NCI-H226 (cell line): ENCODE results near the gene CAPS.
"Not testable (repeated sequence)": the region's sequence is repeated elsewhere in the genome, so short reads cannot be mapped to it uniquely, and the experiment has no call there.

Experiments used
- DNase-seq: peaks from one replicate; pipeline ENCODE4 v3.0.0-alpha.2; 2015

CAPS gene

DNA sequence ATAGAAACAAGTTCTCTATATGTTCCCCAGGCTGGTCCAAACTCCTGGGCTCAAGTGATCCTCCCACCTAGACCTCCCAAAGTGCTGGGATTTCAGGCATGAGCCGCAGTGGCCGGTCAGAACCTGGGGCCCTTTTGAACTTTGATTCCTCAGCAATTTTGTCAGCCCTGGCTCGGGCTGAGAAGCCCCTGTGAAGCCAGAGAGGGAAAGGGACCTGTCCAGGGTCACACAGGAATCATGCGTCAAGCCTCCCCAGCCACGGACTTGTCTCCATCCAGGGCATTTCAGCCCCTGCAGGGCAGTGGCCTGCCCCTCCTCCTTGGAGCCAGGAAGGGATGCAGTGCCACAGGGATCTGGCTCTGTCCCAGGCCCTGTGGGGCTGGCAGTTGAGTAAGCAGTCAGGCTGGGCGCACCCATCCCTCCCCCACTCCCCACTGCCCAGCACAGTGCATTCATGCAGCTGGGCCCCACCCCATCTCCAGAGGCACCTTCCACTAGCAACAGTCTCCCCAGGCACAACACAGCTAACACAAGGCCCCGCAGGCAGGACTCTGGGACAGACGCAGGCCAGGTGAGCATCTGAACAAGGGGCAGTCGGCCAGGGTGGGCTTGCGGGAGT, at the start of gene CAPS:
Gene CAPS, plus strand, starts transcription at position 516 of the 619 bp plus-strand sequence. CDS start 153 bp downstream, outside the sequence.
- DNase-seq, result peak; percentile 71

DNA sequence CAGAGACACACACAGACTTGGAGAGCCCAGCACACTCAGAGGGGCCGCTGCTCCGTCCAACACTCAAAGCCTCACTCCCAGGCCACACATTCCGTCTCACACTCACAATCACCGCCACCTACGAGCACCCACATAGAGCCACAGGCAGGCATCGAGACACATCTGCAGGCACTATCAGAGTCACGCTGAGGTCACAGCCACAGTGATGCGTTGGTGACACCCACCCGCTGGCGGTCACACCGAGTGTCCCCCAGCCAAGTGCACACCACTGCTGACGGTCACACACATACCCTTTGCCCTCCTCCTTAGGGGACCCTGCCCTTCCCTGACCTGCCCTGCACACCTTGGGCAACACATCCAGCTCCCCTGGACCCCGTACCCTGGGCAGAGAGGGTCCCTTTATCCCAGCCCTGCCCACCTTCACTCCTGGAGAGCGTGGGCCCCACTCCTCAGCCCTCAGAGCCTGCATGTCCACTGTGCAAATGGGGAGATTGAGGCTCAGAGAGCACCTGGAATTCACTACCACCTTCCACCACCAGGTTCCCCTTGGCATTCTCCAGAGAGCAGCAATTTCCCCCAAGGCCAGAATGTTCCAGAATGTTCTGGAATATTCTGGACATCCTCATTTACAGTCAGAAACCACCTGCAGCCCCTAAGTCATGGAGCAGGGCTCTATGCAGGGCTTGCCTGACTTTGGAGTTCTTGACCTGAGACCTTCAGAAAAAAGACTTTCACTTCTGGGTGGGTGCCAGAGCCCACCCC, 49.1 kb upstream of the CAPS start:
- no peak for DNase-seq

DNA sequence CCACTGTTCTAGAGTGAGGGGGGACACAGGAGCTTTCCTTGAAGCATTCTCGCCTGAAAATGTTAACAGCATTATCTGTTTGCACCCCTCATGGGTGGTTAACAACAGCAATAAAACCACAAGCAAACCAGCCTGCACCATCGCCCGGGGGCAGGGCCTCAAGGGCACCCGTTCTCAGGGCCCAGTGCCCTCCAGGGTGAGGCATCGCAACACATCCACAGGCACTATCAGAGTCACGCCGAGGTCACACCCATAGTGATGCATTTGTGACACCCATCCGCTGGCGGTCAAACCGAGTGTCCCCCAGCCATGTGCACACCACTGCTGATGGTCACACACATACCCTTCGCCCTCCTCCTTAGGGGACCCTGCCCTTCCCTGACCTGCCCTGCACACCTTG, 48.3 kb upstream of the CAPS start:
- no peak for DNase-seq

DNA sequence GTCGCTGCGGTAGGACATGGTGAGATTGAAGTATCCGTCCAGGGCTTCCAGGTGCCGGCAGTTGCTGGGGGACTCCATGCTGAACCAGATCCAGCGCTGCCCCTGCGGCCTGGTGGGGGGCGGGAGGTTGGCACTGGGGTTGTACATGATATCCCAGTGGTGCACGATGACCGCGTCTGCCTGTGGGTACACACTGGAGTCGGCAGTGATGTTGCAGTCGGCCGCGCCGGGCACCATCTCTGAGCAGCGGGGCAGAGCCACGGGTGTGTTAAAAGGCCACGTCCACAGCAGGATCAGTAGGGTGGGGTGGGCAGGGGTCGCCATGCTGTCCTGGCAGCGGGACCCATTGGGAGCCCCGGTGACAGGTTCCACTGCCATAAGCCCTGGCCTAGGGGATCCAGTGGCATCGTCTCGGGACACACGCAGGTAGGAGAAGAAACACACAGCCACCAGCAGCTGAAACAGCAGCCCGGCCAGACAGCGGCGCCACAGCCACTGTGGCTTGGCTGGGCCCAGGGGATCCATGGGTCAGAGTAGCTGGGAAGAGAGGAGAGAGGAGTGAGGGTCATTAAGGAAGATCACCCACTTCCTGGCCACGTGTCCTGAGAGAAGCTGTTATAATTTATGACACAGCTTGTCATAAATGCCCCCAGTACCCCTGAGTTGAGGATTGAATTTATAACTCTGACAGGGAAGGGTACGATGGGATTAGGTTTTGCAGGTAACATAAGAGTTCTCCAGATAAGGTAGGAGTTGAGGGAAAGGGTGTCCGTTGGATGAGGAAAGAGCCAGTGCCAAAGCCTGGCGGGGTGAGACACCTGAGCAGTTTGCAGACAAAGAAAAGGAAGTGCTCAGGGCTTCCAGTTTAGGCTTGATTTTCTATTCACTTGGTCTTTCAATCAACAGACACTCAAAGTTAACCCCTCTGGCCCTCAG, 46.6 kb upstream of the CAPS start:
- DNase-seq, result no peak

DNA sequence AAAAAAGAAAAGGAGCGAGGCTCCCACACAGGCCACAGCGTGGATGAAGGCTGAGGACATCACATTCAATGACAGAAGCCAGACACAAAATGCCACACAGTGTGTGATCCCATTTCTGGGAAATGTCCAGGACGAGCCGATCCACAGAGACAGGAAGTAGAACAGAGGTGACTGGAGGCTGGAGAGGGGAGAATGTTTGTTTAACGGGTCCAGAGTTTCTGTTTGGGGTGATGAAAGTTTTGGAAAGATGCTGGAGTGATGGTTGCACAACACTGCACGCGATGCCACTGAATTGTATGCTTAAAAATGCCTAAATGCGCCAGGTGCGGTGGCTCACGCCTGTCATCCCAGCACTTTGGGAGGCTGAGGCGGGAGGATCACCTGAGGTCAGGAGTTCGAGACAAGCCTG, 43.1 kb upstream of the CAPS start:
- no peak for DNase-seq

DNA sequence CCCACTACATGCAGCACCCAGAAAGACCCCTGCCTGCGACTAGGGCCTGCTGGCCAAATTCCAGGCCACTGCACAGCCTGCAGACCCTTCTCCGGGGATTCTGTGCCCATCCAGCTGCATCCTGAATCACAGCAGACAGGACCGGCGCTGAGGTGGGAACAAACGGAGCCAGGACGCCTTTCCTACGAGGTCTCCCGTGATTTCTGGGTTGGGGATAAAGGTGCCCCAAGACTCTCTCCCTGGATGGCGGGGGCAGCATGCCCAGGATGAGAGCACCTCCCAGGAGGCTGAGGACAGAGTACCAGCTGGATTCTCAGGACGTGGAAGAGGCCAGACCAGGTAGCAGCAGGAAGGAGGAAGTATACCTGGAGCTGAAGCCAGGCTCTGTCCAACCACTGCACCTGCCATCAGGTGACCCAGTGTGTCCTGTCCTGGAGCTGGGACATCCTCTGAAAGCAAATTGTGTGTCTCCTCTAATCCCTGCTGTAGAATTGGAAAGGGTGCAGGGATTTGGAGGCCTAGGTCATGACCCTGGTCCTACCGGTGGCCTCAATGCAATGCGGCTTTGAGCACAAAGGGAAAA, 40.3 kb upstream of the CAPS start:
- DNase-seq, result no peak

DNA sequence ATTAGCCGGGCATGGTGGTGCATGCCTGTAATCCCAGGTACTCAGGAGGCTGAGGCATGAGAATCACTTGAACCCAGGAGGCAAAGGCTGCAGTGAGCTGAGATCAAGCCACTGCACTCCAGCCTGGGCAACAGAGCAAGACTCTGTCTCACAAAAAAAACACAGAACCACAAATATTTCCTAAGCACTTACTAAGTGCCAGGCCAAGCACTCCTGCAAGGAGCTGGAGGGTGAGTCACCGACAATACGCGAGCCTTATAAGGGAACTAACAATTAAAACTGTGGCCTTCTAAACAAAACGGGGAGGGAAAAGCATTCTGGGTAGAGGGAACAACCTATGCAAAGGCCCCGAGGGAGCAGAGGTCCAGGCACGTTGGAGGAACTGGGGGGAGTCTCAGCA, 39.6 kb upstream of the CAPS start:
- peak; percentile 22 for DNase-seq

DNA sequence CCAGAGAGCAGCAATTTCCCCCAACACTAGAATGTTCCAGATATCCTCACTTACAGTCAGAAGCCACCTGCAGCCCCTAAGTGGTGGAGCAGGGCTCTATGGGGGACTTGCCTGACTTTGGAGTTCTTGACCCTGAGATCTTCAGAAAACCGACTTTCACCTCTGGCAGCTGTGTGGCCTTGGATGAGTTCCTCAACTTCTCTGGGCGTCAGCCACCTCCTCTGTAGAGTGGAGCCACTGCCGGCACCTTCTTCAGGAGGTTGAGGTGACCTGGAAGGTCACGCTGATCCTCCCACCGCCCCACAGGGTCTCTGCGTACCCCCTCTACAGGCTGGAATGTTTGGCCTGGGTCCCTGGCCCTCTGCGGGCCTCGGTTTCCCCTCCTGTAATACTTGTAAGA, 36.6 kb upstream of the CAPS start:
- no peak for DNase-seq

DNA sequence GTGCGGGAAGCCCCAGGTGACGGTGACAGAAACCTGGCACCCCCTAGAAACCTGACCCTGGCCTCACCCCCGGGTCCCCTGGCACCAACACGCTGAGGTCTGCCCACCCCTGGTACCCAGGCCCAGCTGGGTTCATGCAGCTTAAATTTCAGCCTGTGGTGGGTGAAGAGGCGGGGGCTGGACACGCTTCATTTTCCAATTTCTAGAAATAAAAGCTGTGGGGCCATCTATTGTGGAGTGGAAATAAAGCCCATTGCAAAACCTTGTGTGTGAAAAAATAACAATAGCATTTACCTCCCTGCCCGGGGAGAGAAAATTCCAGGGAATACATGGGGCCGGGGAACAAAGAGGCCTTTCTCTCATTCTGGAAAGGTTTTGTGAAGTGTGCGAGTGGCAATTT, 36.2 kb upstream of the CAPS start:
- DNase-seq, result no peak

DNA sequence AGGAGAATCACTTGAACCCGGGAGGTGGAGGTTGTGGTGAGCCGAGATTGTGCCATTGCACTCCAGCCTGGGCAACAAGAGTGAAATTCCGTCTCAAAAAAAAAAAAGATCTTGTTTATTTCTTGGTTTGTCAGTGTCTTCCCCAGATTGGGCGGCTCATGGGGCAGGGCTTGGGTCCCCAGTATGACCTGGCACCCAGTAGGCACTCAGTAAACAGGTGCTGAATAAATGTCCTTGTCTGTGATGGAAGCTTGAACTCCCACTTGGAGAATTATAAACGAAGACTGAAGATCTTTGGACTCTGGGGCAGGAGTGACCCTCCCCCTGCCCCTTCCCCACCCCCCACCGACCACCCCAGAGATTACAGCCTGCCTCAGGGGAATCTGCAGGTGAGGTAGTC, 33.9 kb upstream of the CAPS start:
- no peak for DNase-seq

DNA sequence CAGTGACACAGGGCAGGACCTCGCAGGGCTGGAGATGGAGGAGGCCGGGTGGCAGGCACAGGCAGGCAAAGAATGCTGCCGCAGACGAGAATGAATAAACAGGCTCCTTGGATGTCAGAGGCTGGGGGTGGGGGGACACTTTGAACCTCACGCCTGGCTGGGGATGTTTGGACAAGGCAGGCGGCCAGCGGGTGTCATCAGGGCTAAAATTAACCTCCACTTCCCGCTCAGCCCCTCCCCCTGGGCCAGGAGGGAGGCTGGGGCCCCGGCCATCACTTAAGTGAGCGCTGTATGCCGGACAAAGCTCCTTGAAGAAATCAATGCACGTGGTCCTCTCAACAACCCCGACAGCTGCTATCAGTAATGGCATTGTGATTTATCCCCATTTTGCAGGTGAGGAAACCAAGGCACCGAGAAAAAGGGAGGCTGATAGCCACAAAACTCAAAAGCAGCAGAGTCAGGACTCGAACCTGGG, 33.4 kb upstream of the CAPS start:
- DNase-seq, result no peak

DNA sequence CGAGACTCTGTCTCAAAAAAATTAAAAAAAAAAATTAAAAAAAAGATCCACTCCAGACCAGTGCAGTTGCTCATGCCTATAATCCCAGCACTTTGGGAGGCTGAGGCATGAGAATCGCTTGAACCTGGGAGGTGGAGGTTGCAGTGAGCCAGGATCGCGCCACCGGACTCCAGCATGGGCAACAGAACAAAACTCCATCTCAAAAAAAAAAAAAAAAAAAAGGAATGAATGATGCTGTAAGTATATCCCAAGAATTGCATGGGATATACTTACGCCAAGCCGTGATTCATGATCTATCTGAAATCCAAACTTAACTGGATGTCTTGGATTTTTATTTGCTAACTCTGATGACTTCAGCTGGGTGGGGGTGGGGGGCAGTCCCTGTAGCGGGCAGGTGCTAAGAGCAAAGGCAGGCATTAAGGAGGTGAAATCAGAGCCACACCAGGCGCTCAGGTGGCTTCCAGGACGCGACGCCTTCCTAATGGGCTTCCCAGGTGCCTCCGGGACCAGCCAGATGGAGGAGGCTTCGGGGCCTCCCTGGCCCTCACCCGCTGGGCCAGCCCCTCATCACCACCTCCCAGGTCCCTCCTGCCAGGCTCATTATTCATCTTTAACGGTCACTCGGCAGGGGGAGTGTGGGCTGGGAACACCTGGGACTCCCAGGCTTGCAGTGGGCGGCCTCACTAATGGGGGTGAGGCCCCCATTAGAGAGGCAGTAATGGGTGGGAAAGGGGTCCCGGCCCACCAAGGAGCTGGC, 32.3 kb upstream of the CAPS start:
- no peak for DNase-seq

DNA sequence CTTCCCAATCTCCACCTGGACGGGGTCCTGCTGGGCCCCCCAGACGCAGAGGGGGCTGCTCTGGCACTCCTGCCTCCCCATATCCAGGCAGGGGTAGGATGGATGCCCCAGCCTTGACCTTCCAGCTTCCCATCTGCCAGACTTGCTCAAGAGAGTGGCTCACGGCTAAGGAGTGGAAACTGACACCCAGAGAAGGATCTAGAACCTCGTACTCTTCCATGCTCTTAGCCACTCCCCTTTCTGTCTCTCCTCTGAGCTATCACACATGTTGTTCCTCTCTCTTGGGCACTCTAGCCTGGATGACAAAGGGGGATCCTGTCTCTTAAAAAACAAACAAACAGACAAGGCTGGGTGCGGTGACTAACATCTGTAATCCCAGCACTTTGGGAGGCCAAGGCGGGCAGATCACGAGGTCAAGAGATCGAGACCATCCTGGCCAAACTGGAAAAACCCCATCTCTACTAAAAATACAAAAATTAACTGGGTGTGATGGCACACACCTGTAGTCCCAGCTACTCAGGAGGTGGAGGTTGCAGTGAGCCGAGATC, 31.6 kb upstream of the CAPS start:
- no peak for DNase-seq

DNA sequence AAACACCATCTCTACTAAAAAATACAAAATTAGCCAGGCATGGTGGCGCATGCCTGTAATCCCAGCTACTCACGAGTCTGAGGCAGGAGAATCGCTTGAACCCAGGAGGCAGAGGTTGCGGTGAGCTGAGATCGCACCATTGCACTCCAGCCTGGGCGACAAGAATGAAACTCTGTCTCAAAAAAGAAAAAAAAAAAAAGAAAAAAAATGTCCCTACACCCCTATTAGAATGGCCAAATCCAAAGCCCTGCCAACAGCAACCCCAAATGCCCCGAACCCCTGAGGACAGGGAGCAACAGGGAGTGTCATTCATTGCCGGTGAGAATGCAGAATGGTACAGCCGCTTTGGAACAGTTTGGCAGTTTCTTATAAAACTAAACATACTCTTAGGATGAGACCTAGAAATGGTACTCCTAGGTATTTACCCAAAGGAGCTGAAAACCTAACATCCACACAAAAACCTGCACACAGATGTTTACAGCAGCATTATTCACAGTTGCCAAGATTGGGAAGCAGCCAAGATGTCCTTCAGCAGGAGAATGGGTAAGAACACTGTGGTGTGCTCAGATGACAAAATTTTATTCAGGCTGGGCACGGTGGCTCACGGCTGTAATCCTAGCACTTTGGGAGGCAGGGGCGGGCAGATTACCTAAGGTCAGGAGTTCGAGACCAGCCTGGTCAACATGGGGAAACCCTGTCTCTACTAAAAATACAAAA, 30.7 kb upstream of the CAPS start:
- DNase-seq, result not testable (repeated sequence)

DNA sequence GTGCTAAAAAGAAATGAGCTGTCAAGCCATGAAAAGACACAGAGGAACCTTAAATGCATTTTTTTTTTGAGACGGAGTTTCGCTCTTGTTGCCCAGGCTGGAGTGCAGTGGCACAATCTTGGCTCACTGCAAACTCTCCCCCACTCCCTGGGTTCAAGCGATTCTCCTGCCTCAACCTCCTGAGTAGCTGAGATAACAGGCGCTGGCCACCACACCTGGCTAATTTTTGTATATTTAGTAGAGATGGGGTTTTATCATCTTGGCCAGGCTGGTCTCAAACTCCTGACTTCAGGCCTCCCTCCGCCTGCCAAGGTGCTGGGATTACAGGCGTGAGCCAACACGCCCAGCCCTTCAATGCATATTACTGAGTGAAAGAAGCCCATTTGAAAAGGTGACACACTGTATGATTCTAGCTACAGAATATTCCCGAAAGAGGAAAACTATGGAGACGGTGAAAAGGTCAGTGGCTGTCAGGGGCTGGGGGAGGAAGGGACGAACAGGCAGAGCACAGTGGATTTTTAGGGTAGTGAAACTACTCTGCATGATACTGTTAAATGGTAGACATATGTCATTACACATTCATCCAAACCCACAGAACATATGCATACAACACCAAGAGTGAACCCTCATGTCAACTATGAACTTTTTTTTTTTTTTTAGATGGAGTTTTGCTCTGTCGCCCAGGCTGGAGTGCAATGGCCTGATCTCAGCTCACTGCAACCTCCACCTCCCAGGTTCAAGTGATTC, 29.8 kb upstream of the CAPS start:
- DNase-seq, result not testable (repeated sequence)

DNA sequence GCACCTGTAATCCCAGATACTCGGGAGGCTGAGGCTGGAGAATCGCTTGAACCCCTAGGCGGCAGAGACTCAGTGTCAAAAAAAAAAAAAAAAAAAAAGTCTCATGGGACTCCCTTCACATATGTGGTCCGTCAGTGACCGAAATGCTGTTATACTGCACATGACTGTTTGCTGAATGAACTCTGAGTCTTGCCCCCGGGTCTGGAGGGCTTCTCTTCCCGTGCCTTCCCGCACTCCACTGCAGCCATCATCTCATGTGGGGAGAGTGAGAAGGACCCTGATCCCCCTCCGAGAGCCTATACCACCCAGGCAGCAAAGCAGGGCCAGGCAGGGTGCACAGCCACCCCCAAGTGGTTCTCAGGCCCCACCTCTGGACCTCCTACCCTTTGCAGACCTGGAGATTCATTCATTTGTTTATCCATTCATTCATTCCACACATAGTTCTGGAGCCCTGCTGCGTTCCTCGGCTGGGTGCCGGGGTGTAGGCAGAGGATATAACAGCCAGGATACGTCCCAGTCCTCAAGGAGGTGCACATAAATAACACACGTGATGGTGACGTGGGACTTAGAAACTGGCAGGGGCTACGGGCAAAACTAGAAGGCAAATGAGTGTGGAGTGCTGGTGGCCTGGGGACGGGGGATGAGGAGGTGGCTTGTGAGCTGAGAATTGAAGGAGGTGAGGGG, 24.6 kb upstream of the CAPS start:
- no peak for DNase-seq

DNA sequence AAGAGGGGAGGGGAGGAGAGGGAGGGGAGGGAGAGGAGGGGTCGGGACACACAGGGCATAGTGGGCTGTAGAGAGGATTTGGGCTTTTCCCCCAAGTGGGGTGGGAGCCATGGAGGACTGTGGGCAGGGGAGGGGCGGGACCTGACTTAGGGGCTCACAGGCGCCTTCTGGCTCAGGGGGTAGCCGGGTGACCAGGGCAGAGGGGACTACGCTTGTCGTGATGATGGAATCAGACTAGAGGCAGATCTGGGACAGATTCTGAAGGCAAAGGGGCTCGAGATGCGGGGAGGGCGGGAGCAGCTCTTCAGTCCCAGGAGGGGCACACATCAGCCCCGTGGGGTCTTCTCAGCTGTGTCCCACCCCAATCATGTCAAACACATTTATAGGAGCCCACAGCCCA, 24.0 kb upstream of the CAPS start:
- no peak for DNase-seq

DNA sequence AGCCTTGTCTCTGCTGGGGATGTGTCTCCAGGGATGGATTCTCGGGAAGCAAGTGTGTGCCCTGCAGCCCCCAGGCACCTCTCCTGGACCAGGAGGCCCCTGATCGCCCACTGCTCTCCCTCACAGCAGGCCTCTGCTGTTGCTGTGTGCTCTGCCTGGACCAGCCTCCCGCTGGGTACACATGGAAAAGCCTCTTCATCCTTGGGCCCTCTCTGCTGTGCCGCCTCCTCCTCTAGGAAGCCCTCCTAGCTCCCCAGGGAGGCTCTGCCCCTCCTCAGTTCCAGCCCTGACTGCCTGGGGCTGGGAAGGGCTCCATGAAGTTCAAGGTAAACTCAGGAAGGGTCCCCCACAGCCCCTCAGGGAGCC, 22.5 kb upstream of the CAPS start:
- DNase-seq, result no peak

DNA sequence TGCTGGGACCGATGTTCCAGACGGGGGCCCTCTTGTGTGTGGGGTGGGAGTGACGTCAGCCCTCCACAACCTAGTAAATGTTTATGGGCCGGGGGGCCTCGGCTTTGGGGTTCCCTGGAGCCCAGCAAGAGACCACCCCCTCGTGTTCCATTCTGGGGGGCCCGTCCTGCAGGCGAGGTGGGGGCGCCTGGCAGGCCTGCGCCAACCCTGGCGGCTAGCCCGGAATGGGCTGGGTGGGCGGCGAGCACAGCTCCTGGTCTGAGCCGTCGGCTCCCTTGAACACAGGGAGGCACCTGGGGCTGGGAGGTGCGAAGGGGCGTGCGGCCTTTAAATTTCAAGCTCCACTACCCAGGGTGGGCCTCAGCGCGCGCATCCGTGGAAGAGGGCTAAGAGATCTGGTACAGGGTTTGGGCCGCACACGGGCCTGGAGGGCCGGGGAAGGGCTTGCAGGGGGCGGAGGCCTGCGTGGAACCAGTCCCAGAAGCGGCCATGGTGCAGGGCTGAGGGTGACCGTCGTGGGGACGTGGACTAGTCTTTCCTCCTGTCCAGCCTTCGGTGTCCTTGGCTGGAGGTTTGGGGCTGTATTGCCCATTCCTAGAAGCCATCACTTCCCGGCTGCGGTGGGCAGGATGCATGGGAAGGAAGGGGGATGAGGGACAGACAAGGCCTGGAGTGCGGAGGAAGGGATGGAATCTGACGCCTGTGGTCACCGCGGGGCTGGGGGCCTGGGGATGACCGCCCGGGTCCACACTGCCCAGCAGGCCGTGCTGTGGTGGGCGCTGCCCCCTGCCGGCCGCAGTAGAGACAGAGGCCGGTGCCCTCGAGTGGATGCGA, 21.9 kb upstream of the CAPS start:
- no peak for DNase-seq
